TTC549 (cell line): ENCODE data around the gene GSTT2B.
"Not testable (repeated sequence)": the region's sequence is repeated elsewhere in the genome, so short reads cannot be mapped to it uniquely, and the experiment has no call there.

Experiments
- FAIRE-seq: peaks from 2 replicates; lab custom pipeline; 2012; peaks lifted over from hg19 to GRCh38; lab: Jason Lieb, UNC

The GSTT2B gene

GRCh38 chr22:23984430-23984829, 23.4 kb upstream of the GSTT2B start:
- no peak for FAIRE-seq

- FAIRE-seq: not testable (repeated sequence)
These were observed 19.6 kb upstream of the GSTT2B start for GRCh38 chr22:23980567-23980966.

- FAIRE-seq: not testable (repeated sequence)
These were observed 18.7 kb upstream of the GSTT2B start, which contains the start of gene GSTT2 for GRCh38 chr22:23979557-23980240. TSS of gene GSTT2 (plus strand) at chr22:23980134.

GRCh38 chr22:23977304-23977703, 16.3 kb upstream of the GSTT2B start:
- FAIRE-seq: not testable (repeated sequence)

- not testable (repeated sequence) for FAIRE-seq
These were observed 13.9 kb upstream of the GSTT2B start for GRCh38 chr22:23974836-23975352.

- not testable (repeated sequence) for FAIRE-seq
These were observed 13.3 kb upstream of the GSTT2B start, which contains the start of gene DDT for GRCh38 chr22:23974345-23974744. TSS of gene DDT (minus strand) at chr22:23974441. CDS start at chr22:23974414, 27 bp downstream.

GRCh38 chr22:23971927-23972326, 10.9 kb upstream of the GSTT2B start:
- FAIRE-seq: not testable (repeated sequence)

GRCh38 chr22:23970816-23971486, 10.0 kb upstream of the GSTT2B start:
- FAIRE-seq: no peak

GRCh38 chr22:23970201-23970641, 9.2 kb upstream of the GSTT2B start:
- FAIRE-seq: no peak

- FAIRE-seq: no peak
These were observed 8.1 kb upstream of the GSTT2B start for GRCh38 chr22:23969071-23969470.

GRCh38 chr22:23966568-23966967, 5.6 kb upstream of the GSTT2B start, which contains the start of gene DDTL:
TSS of gene DDTL (plus strand) at chr22:23966888. CDS start at chr22:23966915, 27 bp downstream.
- FAIRE-seq: not testable (repeated sequence)

- FAIRE-seq: not testable (repeated sequence)
These were observed 5.1 kb upstream of the GSTT2B start for GRCh38 chr22:23966094-23966493.

GRCh38 chr22:23956301-23956900, 4.6 kb downstream of the GSTT2B start:
- FAIRE-seq: not testable (repeated sequence)

GRCh38 chr22:23955886-23956285, 5.1 kb downstream of the GSTT2B start:
- not testable (repeated sequence) for FAIRE-seq

GRCh38 chr22:23954991-23955305, 6.0 kb downstream of the GSTT2B start:
- FAIRE-seq: not testable (repeated sequence)

- FAIRE-seq: not testable (repeated sequence)
These were observed 6.6 kb downstream of the GSTT2B start for GRCh38 chr22:23954193-23954990.

GRCh38 chr22:23953485-23953884, 7.5 kb downstream of the GSTT2B start:
- FAIRE-seq: not testable (repeated sequence)

GRCh38 chr22:23952794-23953405, 8.1 kb downstream of the GSTT2B start:
- not testable (repeated sequence) for FAIRE-seq

GRCh38 chr22:23951383-23951782, 9.6 kb downstream of the GSTT2B start:
- not testable (repeated sequence) for FAIRE-seq

GRCh38 chr22:23949764-23950163, 11.2 kb downstream of the GSTT2B start:
- not testable (repeated sequence) for FAIRE-seq

- FAIRE-seq: not testable (repeated sequence)
These were observed 13.6 kb downstream of the GSTT2B start for GRCh38 chr22:23947391-23947790.
